ENCODE results near the gene BNC2. TPM values are rescaled to one million over a fixed set of nuclear protein-coding genes. Genes with fewer than 3 reads are reported as not detected.

The BNC2 gene
- total RNA-seq, 6 experiments from 2014 or later: 19.0 to 28.7 (median 25.4) TPM

- DNase-seq: no peak
- H3K36me3 Mint-ChIP-seq (ENCODE audit: low read depth): 0 out of 2 replicates have a peak, but pooled peaks cover 9% of the 10 kb centered on the region
- peak overlapping the region; percentile 78 for H3K4me3 Mint-ChIP-seq
- H3K27me3 Mint-ChIP-seq (ENCODE audit: insufficient read depth): peaks cover 4% of the 10 kb centered on the region; the same call in 1 of the 2 replicates
- no peaks in the 10 kb centered on the region for H3K9me3 Mint-ChIP-seq
- TF ChIP-seq, protein P1, sequence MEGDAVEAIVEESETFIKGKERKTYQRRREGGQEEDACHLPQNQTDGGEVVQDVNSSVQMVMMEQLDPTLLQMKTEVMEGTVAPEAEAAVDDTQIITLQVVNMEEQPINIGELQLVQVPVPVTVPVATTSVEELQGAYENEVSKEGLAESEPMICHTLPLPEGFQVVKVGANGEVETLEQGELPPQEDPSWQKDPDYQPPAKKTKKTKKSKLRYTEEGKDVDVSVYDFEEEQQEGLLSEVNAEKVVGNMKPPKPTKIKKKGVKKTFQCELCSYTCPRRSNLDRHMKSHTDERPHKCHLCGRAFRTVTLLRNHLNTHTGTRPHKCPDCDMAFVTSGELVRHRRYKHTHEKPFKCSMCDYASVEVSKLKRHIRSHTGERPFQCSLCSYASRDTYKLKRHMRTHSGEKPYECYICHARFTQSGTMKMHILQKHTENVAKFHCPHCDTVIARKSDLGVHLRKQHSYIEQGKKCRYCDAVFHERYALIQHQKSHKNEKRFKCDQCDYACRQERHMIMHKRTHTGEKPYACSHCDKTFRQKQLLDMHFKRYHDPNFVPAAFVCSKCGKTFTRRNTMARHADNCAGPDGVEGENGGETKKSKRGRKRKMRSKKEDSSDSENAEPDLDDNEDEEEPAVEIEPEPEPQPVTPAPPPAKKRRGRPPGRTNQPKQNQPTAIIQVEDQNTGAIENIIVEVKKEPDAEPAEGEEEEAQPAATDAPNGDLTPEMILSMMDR (IDR thresholded peaks at IDR 0.05): no peak
- peak overlapping the region; percentile 89 for H3K27ac Mint-ChIP-seq
- H3K4me1 Mint-ChIP-seq (ENCODE audit: low read depth): peaks cover 55% of the 10 kb centered on the region
Observed at GRCh38 chr9:16627521-16627920, 242.9 kb downstream of the BNC2 start.

GRCh38 chr9:16626577-16627130, 243.8 kb downstream of the BNC2 start:
- peak overlapping the region; percentile 78 for H3K4me3 Mint-ChIP-seq

GRCh38 chr9:16625811-16626210, 244.7 kb downstream of the BNC2 start:
- Mint-ChIP-seq H3K4me3 (peak overlapping the region; percentile 78), H3K9me3 (no peaks in the 10 kb centered on the region), H3K27me3 (ENCODE audit: insufficient read depth) (peaks cover 4% of the 10 kb centered on the region), H3K27ac (peak overlapping the region; percentile 81), H3K4me1 (ENCODE audit: low read depth) (peaks cover 55% of the 10 kb centered on the region), H3K36me3 (ENCODE audit: low read depth) (0 out of 2 replicates have a peak, but pooled peaks cover 9% of the 10 kb centered on the region)
- TF ChIP-seq, protein P1 (IDR thresholded peaks at IDR 0.05): no peak
- peak; percentile 40 for DNase-seq

More at GRCh38 chr9:16626577-16627130, 243.8 kb downstream of the BNC2 start:
- Mint-ChIP-seq H3K27me3 (ENCODE audit: insufficient read depth) (peaks cover 4% of the 10 kb centered on the region; the same call in 1 of the 2 replicates), H3K27ac (peak overlapping the region; percentile 81), H3K36me3 (ENCODE audit: low read depth) (0 out of 2 replicates have a peak, but pooled peaks cover 9% of the 10 kb centered on the region), H3K9me3 (no peaks in the 10 kb centered on the region), H3K4me1 (ENCODE audit: low read depth) (peaks cover 55% of the 10 kb centered on the region)
- TF ChIP-seq, protein P1 (IDR thresholded peaks at IDR 0.05): no peak
- peak; percentile 76 for DNase-seq

DNA sequence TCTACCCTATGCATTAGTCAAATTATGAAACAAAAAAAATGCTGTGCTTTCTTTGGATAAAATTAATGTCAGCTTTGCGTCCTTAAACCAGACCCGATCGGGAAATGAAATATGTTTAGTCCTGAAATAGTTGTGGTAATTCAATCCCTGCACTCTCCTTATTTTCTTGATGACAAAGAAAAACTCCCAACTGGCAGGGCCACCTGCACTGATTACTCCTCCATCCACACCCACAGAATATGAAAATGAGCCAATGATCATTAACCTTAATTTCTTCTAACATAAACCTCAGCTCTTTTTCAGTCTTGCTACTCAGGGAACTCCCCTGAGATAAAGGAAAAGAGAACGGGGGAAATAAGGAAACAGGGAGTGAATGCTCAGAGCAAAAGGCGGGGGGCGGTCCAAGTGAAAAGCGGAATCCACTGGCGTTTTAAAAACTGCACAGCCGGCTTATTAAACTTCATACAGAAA, 245.3 kb downstream of the BNC2 start:
- DNase-seq: no peak
- no peak overlapping the region; the same call in 1 of the 2 replicates for H3K4me3 Mint-ChIP-seq
- peaks cover 4% of the 10 kb centered on the region for H3K27me3 Mint-ChIP-seq (ENCODE audit: insufficient read depth)
- TF ChIP-seq, protein P1 (IDR thresholded peaks at IDR 0.05): no peak
- peak overlapping the region; percentile 81; the same call in 1 of the 2 replicates for H3K27ac Mint-ChIP-seq
- H3K36me3 Mint-ChIP-seq (ENCODE audit: low read depth): 0 out of 2 replicates have a peak, but pooled peaks cover 9% of the 10 kb centered on the region
- no peaks in the 10 kb centered on the region for H3K9me3 Mint-ChIP-seq
- peaks cover 55% of the 10 kb centered on the region for H3K4me1 Mint-ChIP-seq (ENCODE audit: low read depth)

- H3K36me3 Mint-ChIP-seq (ENCODE audit: low read depth): 0 out of 2 replicates have a peak, but pooled peaks cover 9% of the 10 kb centered on the region
- no peaks in the 10 kb centered on the region for H3K9me3 Mint-ChIP-seq
- peaks cover 4% of the 10 kb centered on the region for H3K27me3 Mint-ChIP-seq (ENCODE audit: insufficient read depth)
- H3K4me3 Mint-ChIP-seq: no peak overlapping the region
- no peak overlapping the region for H3K27ac Mint-ChIP-seq
- peaks cover 54% of the 10 kb centered on the region for H3K4me1 Mint-ChIP-seq (ENCODE audit: low read depth)
- TF ChIP-seq, protein P1 (IDR thresholded peaks at IDR 0.05): no peak
- no peak for DNase-seq
Observed at GRCh38 chr9:16624744-16625117, 245.7 kb downstream of the BNC2 start.
